Posterior cingulate gyrus (tissue), 11 donors: Measurements from ENCODE around the gene OR4D6.

Experiments
- DNase-seq, 10 donors: peaks; one replicate each; pipeline versions ENCODE4 v3.0.0 to v3.0.0-alpha.2; 2020 to 2021; ENCODE audit warnings: mixed read lengths in 3 of 10
- intact Hi-C: fragments of 100-400 bp; cut with DNase I; formaldehyde crosslinking; loops from one replicate; pipeline ENCODE4 v1.15.1; 2023

OR4D6 gene

DNA sequence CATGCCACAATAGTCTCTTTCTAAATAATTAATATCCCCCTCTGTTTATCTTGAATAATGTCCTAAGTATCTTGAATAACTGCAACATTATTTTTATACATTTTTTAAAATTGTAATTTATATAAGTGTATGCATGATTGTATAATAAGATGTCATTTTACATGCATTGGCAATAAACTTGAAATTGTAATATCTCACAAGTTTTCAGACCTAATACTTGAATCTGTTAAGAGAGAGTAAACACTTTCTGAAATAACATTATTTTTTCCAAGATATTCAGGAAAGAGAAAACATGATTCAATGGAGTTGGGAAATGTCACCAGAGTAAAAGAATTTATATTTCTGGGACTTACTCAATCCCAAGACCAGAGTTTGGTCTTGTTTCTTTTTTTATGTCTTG lies 46.5 kb downstream of the OR4D6 start, which contains the start of gene OR4D11:
Gene OR4D11 (plus strand): TSS at position 301 of the 400 bp plus-strand sequence. CDS start 0 bp downstream, at position 301.
- no peak for DNase-seq
- intact Hi-C loops = no loop called here
